Measurements from ENCODE around the gene KRT6C.

The KRT6C gene

DNA sequence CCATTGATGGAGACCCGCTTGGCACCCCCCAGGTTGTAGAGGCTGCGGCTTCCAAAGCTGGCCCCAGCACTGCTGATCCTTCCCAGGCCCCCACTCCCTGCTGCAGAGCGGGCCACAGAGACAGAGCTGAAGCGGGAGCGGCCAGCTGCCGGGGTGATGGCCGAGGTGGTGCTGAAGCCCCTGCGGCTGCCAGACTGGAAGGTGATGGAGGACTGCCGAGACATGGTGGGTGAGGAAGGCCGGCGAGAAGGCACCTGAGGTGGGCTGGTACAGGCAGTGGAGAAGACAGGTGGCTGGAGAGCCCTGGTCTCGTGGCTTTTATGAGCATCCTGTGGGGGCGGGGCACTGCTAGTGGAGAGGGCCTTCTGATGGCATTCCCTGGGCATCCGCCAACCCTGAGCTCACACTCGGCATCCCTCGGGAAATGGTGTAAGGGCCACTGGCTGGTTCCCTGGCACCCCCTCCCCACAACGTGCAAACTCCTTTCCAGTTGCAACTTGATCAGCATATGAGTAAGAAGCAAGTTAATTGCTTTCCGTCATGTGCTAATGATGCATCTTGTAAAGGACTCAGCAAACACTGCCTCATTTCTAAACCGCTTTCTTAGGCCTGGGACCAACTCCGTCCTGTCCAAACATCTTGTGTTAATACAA is 39.4 kb downstream of the KRT6C start, which contains the start of gene KRT75:
Gene KRT75, minus strand, starts transcription at position 291 of the 653 bp plus-strand sequence. Its CDS starts 67 bp downstream, at position 224.
- no peak for DNase-seq

DNA sequence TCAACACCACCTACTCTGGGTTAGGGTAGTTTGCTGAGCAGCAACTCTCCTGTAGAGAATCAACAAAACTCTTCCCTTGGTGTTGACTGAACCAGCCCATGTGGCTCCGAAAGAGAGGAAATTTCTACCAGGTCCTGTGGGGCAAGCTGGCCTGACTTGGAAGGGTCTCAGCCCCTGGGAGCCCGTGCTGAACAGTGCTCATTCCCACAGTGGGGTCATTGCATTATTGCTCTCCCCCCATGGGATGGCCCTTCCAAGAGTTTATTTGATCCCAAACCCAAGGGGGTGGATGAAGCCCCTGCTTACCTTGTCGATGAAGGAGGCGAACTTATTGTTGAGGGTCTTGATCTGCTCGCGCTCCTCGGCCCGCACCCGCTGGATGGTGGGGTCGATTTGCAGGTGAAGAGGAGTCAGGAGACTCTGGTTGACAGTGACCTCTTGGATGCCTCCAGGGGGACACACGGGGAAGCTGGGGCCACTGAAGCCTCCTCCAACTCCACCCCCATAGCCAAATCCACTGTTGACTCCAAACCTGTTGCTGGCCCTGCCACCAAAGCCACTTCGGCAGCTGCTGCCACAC is 40.0 kb downstream of the KRT6C start:
- no peak for DNase-seq

DNA sequence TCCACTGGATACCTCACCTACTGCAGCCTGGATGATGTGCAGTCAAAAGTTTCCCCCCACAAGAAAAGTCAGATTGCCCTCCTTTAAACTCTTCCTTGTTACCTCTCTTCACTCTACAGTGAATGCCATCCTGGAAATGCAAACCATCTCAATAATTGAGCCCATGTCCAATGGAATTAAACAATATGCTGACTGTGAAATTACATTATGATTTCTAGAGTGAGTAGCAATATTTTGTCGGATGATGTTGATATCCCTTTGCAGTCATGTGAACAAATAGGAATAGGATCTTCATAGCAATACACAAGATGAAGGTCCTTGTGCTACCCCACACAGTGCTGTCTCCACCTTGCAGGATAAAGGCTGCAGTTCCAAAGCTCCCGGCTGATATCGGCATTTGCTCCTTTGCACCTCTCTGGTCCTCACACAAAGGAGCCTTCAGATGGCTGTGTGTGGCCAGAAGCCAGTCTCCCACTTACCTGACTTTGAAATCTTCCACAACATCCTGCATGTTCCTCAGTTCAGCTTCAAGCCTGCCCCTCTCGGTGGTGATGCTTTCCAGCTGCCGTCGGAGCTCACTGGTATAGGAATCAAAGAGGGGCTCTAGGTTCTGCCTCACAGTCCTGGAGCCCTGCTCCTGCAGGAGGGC is 40.9 kb downstream of the KRT6C start:
- DNase-seq = no peak

GRCh38 chr12:52428121-52428520 is 45.5 kb downstream of the KRT6C start:
- DNase-seq = no peak

- DNase-seq = no peak
Observed at GRCh38 chr12:52427083-52427482, 46.5 kb downstream of the KRT6C start.

DNA sequence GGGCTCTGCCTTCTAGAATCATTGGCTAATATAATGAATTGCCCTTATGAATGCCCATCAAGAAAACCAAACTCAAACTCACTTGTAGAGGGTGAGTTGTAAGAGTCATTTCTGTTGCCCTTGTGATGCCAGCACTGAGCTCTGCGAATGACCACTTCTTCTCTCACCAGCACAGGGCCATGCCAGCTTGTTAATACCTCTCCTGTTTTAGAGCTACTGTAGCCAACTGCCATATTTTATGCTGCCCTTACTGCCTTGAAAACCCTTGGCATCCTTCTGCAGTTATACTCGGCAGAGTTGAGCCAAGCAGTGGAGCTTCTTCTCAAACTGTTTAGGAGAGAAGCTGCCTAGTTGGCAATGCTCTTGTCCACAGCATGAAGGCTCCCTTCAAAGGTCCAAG is 47.6 kb downstream of the KRT6C start:
- DNase-seq = no peak

DNA sequence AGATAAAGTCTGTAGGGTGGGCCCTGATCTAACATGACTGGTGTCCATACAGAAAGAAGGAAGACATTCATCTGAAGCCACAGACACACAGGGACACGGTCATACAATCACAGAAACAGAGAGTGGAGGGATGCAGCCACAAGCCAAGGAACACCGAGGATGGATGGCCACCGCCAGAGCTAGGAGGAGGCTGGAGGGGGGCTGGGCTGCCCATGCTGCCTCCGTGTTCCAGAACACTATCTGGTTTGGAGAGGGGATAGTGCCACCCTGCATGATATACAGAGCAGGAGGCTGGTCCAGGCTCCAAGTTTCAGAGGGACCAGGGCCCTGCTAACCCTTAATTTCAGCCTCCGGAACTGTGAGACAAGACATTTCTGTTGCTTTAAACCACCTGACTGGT is 48.1 kb downstream of the KRT6C start:
- DNase-seq = no peak

DNA sequence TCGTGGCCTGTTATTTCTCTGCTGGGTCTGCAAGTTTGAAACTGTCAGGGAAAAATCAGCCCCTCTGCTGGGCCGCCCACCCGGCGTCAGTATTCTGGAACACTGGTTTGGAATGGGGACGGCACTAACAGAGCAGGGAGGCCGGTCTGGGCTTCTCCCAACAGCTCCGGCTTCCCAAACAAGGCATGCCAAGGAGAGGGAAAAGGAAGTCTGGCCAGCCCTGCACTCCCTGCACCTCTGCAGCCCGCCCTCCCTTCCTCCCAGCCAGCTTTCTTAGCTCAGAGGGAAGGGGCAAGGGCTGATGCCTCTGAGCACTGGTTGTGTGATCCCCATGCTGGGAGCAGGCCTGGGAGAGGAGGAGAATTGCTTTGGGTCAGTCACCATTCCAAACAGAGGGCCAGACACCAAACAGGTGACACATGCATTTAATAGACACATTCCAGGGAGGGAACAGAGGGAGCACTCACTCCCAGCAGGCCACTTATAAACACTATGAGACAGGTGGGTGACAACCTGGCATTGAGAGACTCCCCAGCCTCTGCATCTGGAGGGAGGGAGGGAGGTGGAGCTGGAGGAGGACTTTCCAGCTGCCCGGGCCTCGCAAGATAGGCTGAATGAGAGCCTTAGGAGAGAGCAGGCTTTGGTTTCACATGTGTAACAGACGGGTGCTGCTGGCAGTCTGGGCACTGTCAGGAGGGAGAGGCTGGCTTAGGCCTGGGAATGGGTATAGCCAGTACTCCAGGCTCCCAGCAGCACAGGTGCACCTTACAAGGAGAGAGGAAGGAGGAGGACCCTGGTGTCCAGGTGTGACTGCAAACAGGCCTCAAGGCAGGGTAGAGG is 49.7 kb downstream of the KRT6C start:
- no peak for DNase-seq

- DNase-seq = no peak
Observed at GRCh38 chr12:52423035-52423434, 50.6 kb downstream of the KRT6C start.

DNA sequence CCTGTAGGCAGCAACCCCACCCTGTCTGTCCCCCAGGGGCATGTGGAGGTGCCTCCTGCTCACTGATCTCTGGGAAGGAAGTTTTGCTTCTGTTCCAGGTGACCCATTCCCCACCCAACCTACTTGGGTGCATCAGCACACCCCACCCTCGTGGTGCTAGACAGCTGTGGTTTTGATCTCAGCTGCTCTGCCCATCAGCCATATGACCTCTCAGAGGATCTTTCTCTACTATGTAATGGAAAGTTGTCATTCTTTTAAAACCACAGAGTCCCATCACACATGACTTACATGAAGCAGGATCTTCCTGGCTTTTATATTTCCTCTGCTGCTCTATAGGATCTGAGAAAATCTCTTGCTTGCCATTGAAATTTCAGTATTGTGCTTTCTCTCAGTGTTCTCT is 53.9 kb downstream of the KRT6C start:
- no peak for DNase-seq

GRCh38 chr12:52418576-52419110 is 55.0 kb downstream of the KRT6C start:
- no peak for DNase-seq

All from hematopoietic multipotent progenitor cell treated with erythropoietin and hydrocortisone succinate and interleukin-3 and kit ligand, for 6 days (in vitro differentiated cells).